Psoas muscle (tissue), 8 donors: Measurements from ENCODE around the gene XRN1. TPM values are rescaled to one million over a fixed set of nuclear protein-coding genes. Genes with fewer than 3 reads are reported as not detected.
"Not testable (repeated sequence)": the region's sequence is repeated elsewhere in the genome, so short reads cannot be mapped to it uniquely, and the experiment has no call there.

ENCODE experiments used
- ATAC-seq, 4 donors: fragments of 200-7000 bp; cut with Tn5 transposase; one replicate each; pipeline ENCODE4 v1.9.1; 2020; ENCODE audit warnings: moderate library complexity in 3 of 4, mild to moderate bottlenecking in 2 of 4
- DNase-seq, 2 donors: peaks; one replicate each; pipeline ENCODE4 v3.0.0-alpha.2; 2020
- H3K27ac ChIP-seq: fragments of 200-600 bp; one replicate; pipeline ENCODE4 v1.8.0; 2022
- H3K27me3 ChIP-seq, 3 donors: fragments of 200-600 bp in 1 of 3; one replicate each; pipeline versions ENCODE4 v1.6.1 to v1.8.0; 2013 to 2022; ENCODE audit warnings: low read length in 2 of 3, mild to moderate bottlenecking in 2 of 3, moderate library complexity in 1 of 3; ENCODE audit not compliant: insufficient read depth in 3 of 3
- H3K36me3 ChIP-seq, 2 donors: fragments of 200-600 bp in 1 of 2; one replicate each; pipeline versions ENCODE4 v1.6.1 to v1.8.0; 2013 to 2022; ENCODE audit warnings: low read depth in 1 of 2, mild to moderate bottlenecking in 1 of 2, moderate library complexity in 1 of 2; ENCODE audit not compliant: insufficient read depth in 1 of 2
- H3K4me1 ChIP-seq: fragments of 200-600 bp; one replicate; pipeline ENCODE4 v1.8.0; 2022
- H3K4me3 ChIP-seq: fragments of 200-600 bp; one replicate; pipeline ENCODE4 v1.8.0; 2022; ENCODE audit warnings: mild to moderate bottlenecking
- H3K9me3 ChIP-seq: fragments of 200-600 bp; one replicate; pipeline ENCODE4 v1.8.0; 2022
- WGBS, 3 donors: extraction: QIAGEN DNeasy Blood & Tissue Kit; methylation state at CpG; one replicate each; pipeline versions ENCODE4 v1.1.6 to v1.1.7; 2013; 5-methylcytosine and 5-hydroxymethylcytosine counted together
- intact Hi-C, 2 donors: fragments of 100-400 bp; cut with DNase I; formaldehyde crosslinking; loops; one replicate each; pipeline versions ENCODE4 v1.11.0 to v1.14.2; 2022
- polyA plus RNA-seq, 3 donors: library from polyadenylated mRNA; stranded (reverse); fragments of 200-250 nt; gene quantifications; one replicate each; pipeline ENCODE4 v1.2.3, GENCODE V29; 2013
- total RNA-seq, 4 donors: library from RNA; stranded (reverse); fragmentation: NEBNext Ultra II Directional in 2 of 4; extraction: Animal tissue kit (Norgen Biotek cat#: 25700) in 2 of 4; gene quantifications; one replicate each; pipeline versions ENCODE4 v1.2.1 to v1.2.4, GENCODE V29; 2021 to 2023
- TF ChIP-seq, protein P1 (sequence below): fragments of 200-600 bp; IDR thresholded peaks from one replicate; pipeline ENCODE4 v1.8.0; 2022; ENCODE audit warnings: antibody characterized with exemption
- donor health status: healthy with polysubstance abuse.
- donor health status: DM: no; HTN: no; CAD: no; lungs with moderate emphysema.
- donor health status: Bipolar disorder and iron deficiency.
- donor health status: healthy.
- donor health status: DM: yes; HTN: yes; CAD: no.
- donor health status: DM: no; HTN: no; CAD: no.
- donor health status: DM: no; HTN: no; CAD: no.
- donor health status: DM: yes; HTN: yes; CAD: no.

The XRN1 gene
- total and polyA plus RNA-seq, 7 donors: 3.8 to 46.1 (median 26.7) TPM

DNA sequence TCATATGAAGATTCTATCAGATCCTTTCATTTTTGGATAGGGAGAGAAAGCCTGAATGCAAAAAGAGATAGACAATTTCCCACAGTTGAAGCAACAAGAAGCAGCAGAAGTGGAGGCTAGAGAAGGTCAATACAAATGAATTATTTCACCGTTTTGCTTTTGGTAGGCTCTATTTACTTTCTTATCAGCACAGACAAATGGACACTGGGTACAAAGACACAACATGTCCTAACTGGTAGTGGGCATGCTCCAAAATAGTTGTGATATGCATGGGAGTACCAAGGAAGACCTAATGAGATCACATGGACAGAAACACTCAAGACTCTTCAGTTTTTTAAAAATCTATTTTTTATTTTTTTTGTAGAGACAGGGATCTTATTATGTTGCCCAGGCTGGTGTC lies 99.4 kb downstream of the XRN1 start:
- DNase-seq: no peak
- Histone ChIP-seq H3K4me1 (no peaks in the 10 kb centered on the region), H3K27ac (no peak overlapping the region), H3K27me3 (no peaks in the 10 kb centered on the region), H3K9me3 (no peaks in the 10 kb centered on the region), H3K4me3 (no peak overlapping the region), H3K36me3 (peaks cover 3 to 99% of the 10 kb centered on the region in 2 donors)
- intact Hi-C loops: no loop called here
- TF ChIP-seq, protein P1, sequence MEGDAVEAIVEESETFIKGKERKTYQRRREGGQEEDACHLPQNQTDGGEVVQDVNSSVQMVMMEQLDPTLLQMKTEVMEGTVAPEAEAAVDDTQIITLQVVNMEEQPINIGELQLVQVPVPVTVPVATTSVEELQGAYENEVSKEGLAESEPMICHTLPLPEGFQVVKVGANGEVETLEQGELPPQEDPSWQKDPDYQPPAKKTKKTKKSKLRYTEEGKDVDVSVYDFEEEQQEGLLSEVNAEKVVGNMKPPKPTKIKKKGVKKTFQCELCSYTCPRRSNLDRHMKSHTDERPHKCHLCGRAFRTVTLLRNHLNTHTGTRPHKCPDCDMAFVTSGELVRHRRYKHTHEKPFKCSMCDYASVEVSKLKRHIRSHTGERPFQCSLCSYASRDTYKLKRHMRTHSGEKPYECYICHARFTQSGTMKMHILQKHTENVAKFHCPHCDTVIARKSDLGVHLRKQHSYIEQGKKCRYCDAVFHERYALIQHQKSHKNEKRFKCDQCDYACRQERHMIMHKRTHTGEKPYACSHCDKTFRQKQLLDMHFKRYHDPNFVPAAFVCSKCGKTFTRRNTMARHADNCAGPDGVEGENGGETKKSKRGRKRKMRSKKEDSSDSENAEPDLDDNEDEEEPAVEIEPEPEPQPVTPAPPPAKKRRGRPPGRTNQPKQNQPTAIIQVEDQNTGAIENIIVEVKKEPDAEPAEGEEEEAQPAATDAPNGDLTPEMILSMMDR: no peak
- ATAC-seq: no peak
- WGBS, 3 donors: 75 to 87% (median 86%) methylated on average over 1 of the region's 1 CpG

DNA sequence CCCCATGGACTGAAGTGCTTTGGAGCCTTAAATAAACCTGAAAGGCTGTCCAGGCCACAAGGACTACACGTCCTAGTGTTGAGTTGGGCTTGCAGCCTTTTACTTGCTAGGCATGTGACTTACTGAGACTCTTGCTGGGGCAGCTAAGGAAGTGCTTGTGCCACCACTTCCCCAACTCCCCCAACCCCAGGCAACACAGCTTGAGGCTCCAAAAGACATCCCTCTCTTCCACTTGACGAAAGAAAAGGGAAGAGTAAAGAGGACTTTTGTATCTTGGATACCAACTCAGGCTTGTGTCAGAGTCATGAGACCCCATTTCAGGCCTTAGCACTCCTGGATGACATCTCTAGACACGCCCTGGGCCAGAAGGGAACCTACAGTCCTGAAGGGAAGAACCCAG lies 109.8 kb downstream of the XRN1 start:
- Histone ChIP-seq H3K9me3 (no peaks in the 10 kb centered on the region), H3K4me3 (no peak overlapping the region), H3K4me1 (no peaks in the 10 kb centered on the region), H3K27me3 (no peaks in the 10 kb centered on the region), H3K36me3 (peaks cover 2 to 56% of the 10 kb centered on the region in 2 donors), H3K27ac (no peak overlapping the region)
- ATAC-seq (no peak), DNase-seq (no peak)
- intact Hi-C loops: no loop called here
- TF ChIP-seq, protein P1: no peak
- WGBS, 3 donors: 65 to 74% (median 71%) methylated on average over 3 of the region's 3 CpGs

DNA sequence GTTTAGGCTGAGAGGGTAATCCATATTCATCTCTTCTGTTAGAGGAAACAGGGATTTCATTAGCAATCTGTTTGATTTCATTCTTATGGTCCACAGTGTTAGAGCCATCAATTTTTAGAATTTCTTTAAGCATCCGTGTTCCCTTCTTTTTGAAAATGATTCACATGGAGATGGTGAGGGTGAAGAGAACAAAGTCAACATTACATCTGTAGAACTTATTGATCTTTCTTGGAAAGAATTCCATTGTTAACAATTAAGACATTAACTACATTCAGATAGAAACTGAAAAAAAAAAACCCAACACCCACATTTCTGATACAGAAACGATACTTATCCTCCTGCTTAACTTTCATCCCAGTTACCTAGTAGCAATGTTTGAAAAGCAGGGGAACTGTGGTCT lies 115.4 kb downstream of the XRN1 start:
- DNase-seq: no peak
- no peak overlapping the region for H3K4me3 ChIP-seq
- intact Hi-C loops: no loop called here
- no peaks in the 10 kb centered on the region for H3K27me3 ChIP-seq
- 94 to 100% (median 100%) methylated on average over 2 of the region's 2 CpGs for WGBS, 3 donors
- H3K27ac ChIP-seq: no peak overlapping the region
- TF ChIP-seq, protein P1: no peak
- no peaks in the 10 kb centered on the region for H3K9me3 ChIP-seq
- H3K4me1 ChIP-seq: no peaks in the 10 kb centered on the region
- peaks cover 2 to 82% of the 10 kb centered on the region in 2 donors for H3K36me3 ChIP-seq
- no peak for ATAC-seq

DNA sequence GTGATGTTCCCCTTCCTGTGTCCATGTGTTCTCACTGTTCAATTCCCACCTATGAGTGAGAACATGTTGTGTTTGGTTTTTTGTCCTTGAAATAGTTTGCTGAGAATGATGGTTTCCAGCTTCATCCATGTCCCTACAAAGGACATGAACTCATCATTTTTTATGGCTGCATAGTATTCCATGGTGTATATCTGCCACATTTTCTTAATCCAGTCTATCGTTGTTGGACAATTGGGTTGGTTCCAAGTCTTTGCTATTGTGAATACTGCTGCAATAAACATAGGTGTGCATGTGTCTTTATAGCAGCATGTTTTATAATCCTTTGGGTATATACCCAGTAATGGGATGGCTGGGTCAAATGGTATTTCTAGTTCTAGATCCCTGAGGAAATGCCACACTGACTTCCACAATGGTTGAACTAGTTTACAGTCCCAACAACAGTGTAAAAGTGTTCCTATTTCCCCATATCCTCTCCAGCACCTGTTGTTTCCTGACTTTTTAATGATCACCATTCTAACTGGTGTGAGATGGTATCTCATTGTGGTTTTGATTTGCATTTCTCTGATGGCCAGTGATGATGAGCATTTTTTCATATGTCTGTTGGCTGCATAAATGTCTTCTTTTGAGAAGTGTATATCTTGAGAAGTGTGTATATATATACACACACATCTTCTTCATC lies 123.4 kb downstream of the XRN1 start:
- H3K27ac ChIP-seq, H3K27me3 ChIP-seq, H3K4me1 ChIP-seq, H3K9me3 ChIP-seq, intact Hi-C loops, ATAC-seq, DNase-seq, H3K4me3 ChIP-seq: not testable (repeated sequence)
- 95 to 100% (median 96%) methylated on average over 1 of the region's 1 CpG for WGBS, 3 donors
- peaks cover 0 to 43% of the 10 kb centered on the region in 2 donors for H3K36me3 ChIP-seq

DNA sequence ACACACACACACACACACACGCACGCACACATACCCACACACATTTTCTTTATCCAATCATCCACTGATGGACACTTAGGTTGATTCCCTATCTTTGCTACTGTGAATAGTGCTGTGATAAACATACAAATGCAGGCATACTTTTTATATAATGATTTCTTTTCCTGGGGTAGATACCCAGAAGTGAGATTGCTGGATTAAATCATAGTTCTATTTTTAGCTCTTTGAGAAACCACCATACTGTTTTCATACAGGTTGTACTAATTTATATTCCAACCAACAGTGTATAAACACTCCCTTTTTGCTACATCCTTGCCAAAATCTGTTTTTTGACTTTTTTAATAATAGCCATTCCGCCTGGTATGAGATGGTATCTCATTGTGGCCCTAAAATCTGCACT lies 127.9 kb downstream of the XRN1 start:
- Histone ChIP-seq H3K36me3 (peaks cover 0 to 48% of the 10 kb centered on the region in 2 donors), H3K4me3 (no peak overlapping the region), H3K27me3 (no peaks in the 10 kb centered on the region), H3K4me1 (no peaks in the 10 kb centered on the region), H3K27ac (no peak overlapping the region), H3K9me3 (no peaks in the 10 kb centered on the region)
- intact Hi-C loops: no loop called here
- 93 to 96% (median 94%) methylated on average over 3 of the region's 3 CpGs for WGBS, 3 donors
- TF ChIP-seq, protein P1: no peak
- ATAC-seq (no peak), DNase-seq (no peak)
